ENCODE results near the gene MPL.

DNA sequence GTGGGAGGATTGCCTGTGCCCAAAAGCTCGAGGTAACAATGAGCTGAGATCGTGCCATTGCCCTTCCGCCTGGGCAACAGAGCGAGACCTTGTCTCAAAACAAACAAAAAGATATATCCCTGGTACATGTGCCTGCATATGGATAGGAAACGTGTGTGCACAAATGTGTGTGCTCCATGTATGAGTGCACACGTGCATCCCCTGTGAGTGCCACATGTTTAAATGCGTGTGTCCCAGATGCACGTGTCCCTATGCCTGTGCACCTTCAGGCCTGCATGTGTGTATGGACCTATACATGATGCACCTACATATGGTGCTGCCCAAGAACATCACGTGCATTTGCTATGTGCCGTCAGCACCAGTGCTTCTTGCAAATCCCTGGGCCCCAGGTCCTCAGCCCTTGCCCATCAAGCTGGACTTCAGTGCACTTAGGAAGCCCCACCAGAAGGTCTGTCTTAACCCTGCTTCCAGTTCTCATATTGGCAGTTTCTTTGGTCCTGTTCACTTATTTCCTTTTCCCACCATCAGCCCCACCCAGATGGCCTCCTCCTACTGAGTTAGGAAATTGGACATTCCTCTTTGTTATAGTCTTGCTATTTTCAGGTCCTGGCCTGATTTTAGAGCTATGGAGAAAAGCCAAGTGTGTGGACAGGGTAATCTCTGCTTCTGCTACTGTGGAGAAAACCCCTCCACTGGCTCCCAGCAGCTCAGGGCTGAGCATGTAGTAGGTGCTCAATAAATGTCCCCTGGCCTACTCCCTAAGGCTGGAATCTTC is 21.5 kb upstream of the MPL start:
- TF ChIP-seq, protein P1, sequence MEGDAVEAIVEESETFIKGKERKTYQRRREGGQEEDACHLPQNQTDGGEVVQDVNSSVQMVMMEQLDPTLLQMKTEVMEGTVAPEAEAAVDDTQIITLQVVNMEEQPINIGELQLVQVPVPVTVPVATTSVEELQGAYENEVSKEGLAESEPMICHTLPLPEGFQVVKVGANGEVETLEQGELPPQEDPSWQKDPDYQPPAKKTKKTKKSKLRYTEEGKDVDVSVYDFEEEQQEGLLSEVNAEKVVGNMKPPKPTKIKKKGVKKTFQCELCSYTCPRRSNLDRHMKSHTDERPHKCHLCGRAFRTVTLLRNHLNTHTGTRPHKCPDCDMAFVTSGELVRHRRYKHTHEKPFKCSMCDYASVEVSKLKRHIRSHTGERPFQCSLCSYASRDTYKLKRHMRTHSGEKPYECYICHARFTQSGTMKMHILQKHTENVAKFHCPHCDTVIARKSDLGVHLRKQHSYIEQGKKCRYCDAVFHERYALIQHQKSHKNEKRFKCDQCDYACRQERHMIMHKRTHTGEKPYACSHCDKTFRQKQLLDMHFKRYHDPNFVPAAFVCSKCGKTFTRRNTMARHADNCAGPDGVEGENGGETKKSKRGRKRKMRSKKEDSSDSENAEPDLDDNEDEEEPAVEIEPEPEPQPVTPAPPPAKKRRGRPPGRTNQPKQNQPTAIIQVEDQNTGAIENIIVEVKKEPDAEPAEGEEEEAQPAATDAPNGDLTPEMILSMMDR (IDR thresholded peaks at IDR 0.05), result no peak
- TF ChIP-seq POLR2A (IDR thresholded peaks at IDR 0.05) (no peak), EP300 (IDR thresholded peaks at IDR 0.05) (no peak)

All from ovary (tissue), 3 donors.